ENCODE data around the gene ANKRD11.
"Not testable (repeated sequence)": the region's sequence is repeated elsewhere in the genome, so short reads cannot be mapped to it uniquely, and the experiment has no call there.

Gene ANKRD11

DNA sequence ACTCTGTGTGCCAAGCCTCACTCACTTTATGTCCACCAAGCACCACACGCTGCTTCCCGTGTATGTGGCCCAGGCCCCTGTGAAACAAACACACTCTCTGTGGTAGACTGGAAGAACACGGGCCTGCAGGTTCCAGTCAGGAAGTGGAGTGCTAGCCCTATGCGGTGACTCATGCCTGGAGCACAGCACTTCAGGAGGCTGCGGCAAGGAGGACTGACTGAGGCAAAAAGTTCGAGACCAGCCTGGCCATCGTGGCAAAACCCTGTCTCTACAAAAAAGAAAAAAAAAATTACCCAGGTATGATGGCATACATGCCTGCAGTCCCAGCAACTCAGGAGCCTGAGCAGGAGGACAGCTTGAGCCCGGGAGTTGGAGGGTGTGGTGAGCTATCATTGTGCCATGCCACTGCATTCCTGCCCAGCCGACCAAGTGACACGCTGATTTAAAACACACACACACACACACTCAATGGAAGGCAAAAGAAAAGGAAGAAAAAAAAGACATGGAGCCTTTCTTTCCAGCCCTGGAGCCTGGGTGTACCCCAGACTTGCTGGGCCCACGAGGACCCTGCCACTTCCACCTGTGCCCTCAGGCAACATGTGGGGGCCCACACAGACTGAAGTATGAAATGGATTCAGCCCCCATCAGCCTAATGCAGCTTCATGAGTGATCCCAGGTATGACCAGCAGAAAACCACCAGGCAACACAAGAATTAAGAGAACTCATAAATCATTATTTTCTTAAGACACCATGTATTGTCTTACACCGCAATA, 126.6 kb downstream of the ANKRD11 start:
- no peak for DNase-seq (ENCODE audit: low read depth)

- DNase-seq (ENCODE audit: low read depth): not testable (repeated sequence)
Observed at GRCh38 chr16:89362540-89363223, 127.7 kb downstream of the ANKRD11 start.

GRCh38 chr16:89361751-89362539, 128.4 kb downstream of the ANKRD11 start:
- no peak for DNase-seq (ENCODE audit: low read depth)

DNA sequence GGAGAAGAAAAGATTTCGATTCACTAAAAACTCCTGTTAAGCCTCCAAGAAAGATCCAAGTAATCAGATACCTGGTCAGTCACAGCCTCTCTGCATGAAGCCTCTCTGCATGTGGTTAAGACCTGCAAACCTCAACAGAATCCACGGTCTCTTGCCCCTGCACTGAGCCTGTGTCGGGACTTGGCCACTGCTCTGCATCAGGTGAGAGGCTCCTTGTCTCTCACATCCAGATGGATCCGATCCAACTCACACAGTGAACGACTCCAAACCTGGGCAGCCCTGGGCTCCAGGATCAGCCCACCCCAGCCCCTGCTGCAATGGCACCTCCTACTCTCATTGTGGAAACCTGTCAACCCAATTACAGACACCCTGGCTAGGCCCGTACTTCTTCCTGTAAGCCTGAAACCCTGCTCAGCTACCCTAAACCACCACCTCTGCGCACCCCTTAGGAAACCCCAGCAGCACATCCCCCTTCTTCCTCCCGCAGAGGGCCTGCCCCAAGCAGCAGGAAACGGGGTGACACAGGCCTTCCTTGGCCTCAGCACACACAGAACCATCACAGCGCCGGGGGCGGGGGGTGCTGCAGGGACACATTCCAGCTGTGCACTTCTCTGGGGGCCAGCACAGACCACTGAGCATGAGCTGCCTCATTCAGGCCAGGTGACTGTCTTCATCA, 129.5 kb downstream of the ANKRD11 start:
- DNase-seq (ENCODE audit: low read depth): no peak

DNA sequence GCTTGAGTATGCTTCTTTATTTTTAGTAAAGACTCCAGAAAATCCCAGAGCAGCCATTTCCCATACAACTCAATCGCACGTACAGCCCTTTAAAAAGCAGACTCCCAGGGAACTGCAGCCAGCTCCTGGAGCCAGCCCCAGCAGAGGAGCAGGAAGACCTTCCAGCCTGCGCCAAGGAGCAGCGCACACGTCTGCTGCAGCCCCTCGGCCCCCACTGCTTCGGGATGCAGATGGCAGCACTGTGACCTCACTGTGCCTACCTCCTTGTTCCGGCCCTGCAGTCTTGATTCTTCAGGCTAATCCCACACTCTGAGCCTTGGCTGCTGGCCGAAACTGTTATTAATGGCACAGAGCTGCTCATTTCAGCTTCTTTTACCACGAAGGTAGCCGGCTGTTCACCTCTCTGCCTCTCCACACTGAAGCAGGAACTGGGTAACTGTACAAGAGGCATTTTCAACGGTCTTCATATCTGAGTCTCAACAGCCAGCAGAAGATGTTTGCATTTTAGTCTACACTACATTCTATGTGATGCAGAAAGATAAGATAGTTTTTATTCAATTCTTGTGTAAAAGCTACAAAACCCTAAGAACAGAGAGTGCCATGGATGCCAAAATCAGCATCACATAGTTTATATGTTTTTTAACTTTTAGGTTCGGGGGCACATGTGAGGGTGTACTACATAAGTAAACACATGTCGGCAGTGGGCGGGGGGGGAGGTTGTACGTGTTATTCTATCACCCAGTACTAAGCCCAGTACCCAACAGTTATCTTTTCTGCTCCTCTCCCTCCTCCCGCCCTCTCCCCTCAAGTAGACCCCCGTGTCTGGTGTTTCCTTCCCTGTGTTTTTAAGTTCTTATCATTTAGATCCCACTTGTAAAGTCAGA, 130.9 kb downstream of the ANKRD11 start:
- no peak for DNase-seq (ENCODE audit: low read depth)

DNA sequence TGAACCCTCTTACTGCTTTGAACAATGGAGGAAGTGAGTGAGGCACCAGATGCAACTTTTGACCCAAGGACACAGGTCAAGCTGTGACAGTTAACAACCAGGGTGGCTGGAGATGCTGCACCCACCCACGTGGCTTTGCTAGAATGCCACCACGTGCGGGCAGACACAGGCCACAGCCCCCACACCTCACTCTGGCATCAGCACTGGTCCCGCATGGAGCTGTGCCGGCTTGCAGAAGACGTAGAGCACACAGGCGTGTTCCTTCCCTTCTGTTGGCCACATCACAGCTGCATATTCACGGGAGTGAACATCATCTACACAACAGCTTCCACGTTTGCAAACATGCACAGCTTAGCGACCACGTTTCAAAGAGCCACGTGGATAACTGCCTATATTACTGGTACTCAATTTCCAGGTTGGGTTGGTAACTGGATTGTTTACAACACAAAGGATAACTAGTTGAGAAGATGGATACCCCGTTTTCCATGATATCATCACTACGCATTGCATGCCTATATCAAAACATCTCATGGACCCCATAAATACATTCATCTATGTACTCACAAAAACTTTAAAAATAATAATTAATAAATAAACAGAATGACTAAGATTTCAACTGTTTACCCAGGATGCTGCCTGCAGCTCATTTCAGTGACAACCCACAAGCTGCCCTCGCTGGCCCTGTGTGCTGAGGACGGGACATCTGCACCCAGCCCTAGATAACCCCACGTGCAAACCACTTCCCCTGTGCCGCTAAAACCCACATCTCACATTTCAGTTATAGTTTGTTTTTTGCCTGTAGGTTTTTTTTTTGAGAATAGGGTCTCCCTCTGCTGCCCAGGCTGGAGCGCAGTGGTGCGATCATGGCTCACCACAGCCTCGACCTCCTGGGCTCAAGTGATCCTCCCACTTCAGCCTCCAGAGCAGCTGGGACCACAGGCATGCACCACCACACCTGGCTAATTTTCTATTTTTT, 132.0 kb downstream of the ANKRD11 start:
- DNase-seq (ENCODE audit: low read depth): no peak

- no peak for DNase-seq (ENCODE audit: low read depth)
Observed at GRCh38 chr16:89357055-89357816, 133.1 kb downstream of the ANKRD11 start.

- no peak for DNase-seq (ENCODE audit: low read depth)
Observed at GRCh38 chr16:89355686-89356085, 134.7 kb downstream of the ANKRD11 start.

- no peak for DNase-seq (ENCODE audit: low read depth)
Observed at GRCh38 chr16:89355007-89355406, 135.4 kb downstream of the ANKRD11 start.

DNA sequence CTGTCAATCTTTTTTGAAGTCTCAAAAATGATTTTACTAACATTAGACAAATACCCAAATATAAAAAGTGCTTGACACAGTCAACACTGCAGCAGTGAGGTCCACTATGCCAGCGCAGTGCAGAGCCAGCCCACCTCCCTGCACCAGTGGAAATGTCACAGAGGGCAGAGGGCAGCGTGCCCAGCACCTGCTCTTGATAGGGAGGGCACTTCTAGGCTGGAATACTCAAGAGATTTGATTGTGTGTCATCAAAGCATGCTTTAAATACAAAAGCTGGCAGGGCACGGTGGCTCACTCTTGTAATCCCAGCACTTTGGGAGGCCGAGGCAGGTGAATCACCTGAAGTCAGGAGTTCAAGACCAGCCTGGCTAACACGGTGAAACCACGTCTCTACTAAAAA, 136.0 kb downstream of the ANKRD11 start:
- no peak for DNase-seq (ENCODE audit: low read depth)

DNA sequence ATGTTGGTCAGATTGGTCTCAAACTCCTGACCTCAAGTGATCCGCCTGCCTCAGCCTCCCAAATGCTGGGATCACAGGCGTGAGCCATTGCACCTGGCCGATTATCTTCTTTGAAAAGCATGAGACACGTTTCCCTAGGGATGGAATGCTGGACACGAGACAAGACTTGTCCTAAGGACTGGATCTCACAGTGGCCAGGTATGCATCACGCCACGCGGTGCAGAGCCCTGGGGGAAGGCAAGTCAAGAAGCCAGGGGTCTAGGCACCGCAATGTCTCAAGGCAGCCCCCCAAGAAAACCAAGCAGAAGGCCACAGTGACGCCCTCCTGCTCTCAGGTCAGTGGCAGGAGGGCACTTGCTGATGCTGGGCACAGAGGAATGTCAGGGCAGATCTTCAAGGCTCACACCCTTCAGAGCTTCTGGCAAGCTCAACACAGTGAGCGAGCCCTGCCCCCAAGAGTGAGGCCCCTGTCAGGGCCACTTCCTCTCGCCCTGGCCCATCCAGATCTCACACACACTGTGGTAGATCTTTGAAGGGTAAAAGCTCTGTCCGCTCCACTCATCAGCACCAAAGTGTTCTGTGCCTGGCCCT, 138.2 kb downstream of the ANKRD11 start:
- DNase-seq (ENCODE audit: low read depth): no peak

GRCh38 chr16:89351645-89352044, 138.7 kb downstream of the ANKRD11 start:
- DNase-seq (ENCODE audit: low read depth): no peak

DNA sequence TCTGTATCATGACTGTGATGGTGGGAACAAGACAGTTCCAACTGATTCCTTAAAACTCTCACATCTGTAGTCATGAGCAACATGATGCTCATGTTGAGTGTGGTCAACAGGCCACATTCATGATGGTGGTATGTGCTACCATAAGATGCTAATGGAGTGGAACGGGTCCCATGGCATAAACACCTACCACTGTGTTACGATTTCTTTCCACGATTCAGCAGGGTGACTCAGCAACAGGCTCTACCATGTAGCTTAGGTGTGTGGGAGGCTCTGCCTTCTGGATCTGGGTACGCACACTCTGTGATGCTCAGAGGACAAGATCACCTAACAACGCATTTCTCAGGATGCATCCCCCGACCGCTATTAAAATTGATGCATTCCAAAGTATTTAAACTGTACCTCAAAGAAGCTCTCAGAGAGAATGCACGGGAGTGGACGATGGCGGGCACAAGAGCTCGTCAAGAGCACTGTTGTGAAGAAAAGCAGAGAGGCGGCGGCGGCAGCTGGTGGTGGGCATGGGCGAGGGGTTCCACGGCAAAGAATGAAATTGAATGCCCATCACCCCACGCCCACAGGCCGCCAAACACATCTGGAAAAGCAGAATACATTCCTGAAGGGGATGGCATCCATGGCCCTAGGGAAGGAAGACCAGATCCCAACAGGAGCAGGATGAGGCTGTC, 139.5 kb downstream of the ANKRD11 start:
- no peak for DNase-seq (ENCODE audit: low read depth)

- DNase-seq (ENCODE audit: low read depth): no peak
Observed at GRCh38 chr16:89349947-89350633, 140.3 kb downstream of the ANKRD11 start.

DNA sequence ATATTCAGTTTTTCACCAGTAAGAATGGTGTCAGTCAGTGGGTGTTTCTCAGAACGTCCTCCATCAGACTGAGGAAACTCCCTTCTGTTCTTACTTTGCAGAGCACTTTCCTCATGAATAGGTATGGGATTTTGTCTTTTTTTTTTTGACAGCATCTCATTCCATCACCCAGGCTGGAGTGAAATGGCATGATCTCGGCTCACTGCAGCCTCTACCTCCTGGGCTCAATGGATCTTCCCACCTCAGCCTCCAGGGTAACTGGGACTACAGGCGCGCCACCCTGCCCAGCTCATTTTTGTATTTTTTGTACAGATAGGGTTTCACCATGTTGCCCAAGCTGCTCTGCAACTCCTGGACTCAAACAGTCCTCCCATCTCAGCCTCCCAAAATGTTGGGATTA, 142.6 kb downstream of the ANKRD11 start:
- no peak for DNase-seq (ENCODE audit: low read depth)

DNA sequence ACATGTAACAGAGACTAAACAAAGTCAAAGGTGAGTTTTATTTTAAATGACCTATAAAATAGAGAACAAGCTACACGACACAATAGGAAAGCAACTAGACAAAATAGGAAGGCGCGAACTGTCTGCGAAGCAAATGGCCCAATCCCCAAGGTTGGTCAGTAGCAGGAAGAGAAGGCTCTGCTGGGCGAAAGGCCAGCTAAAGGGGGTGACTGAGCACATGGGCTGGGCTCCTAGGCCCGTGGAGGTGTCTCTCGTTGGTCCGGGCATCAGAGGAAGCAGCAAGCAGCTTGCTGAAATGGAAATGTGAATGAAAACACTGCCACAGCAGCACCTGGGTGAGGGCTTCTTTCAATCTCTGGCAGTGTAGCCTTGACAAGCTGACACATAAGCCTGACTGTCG, 143.5 kb downstream of the ANKRD11 start:
- no peak for DNase-seq (ENCODE audit: low read depth)

DNA sequence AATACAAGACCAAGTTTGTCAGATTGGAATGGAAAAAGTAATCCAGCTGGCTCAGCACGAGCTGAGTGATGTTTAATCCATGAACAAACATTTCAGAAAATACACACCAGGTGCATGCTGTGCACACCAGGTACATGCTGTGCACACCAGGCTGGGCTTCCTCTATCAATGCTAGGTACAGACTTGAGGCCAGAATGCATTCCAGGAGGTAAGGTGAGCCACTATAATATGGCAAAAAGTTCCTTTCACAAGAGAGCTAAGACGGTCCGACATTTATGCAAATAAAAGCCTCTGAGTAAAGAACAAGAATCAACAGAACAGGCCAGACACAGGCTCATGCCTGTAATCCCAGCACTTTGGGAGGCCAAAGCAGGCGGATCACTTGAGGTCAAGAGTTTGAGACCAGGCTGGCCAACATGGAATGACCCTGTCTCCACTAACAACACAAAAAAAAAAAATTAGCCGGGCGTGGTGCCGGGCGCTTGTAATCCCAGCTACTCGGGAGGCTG, 144.7 kb downstream of the ANKRD11 start:
- DNase-seq (ENCODE audit: low read depth): no peak
